ENCODE measurements around the gene DAPP1.
"Not testable (repeated sequence)": the region's sequence is repeated elsewhere in the genome, so short reads cannot be mapped to it uniquely, and the experiment has no call there.

The DAPP1 gene, protein sequence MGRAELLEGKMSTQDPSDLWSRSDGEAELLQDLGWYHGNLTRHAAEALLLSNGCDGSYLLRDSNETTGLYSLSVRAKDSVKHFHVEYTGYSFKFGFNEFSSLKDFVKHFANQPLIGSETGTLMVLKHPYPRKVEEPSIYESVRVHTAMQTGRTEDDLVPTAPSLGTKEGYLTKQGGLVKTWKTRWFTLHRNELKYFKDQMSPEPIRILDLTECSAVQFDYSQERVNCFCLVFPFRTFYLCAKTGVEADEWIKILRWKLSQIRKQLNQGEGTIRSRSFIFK

DNA sequence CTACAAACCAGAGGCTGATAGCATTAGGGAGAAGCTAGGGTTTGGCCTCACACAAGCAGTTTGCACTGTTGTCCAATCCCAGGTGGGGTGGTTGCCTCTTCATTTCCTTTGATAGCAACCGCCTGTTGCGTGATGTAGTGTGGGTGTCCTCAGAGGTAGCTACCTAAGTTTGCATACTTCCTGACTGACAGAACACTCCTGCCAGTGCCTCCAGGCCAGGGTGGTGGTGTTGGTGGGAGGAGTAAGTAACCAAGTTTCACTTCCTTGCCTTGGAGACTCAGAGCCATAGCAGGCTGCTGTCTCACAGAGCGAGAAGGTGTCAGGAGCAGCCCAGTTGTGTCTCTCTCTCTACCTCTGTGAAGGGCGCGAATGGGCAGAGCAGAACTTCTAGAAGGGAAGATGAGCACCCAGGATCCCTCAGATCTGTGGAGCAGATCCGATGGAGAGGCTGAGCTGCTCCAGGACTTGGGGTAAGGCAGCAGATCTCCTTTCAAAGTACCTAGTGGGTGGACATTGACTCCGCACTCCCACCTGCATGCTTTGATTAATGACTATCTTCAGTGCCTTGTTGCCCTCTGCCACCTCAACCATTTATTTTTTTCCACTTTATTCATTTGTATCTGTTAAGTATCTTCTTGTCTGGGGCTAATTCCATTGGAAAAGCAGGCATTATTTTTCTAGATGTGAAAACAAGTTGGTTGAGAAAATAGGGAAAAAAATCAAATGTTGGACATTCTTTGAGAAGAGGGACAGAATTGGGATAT is at the start of gene DAPP1:
Gene DAPP1, plus strand, starts transcription at position 283 of the 764 bp plus-strand sequence. Its CDS starts 87 bp downstream, at position 370.
- TF ChIP-seq, protein P1, sequence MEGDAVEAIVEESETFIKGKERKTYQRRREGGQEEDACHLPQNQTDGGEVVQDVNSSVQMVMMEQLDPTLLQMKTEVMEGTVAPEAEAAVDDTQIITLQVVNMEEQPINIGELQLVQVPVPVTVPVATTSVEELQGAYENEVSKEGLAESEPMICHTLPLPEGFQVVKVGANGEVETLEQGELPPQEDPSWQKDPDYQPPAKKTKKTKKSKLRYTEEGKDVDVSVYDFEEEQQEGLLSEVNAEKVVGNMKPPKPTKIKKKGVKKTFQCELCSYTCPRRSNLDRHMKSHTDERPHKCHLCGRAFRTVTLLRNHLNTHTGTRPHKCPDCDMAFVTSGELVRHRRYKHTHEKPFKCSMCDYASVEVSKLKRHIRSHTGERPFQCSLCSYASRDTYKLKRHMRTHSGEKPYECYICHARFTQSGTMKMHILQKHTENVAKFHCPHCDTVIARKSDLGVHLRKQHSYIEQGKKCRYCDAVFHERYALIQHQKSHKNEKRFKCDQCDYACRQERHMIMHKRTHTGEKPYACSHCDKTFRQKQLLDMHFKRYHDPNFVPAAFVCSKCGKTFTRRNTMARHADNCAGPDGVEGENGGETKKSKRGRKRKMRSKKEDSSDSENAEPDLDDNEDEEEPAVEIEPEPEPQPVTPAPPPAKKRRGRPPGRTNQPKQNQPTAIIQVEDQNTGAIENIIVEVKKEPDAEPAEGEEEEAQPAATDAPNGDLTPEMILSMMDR (IDR thresholded peaks at IDR 0.05; ENCODE audit: insufficient read depth, missing control alignments) = no peak
- FAIRE-seq (no peak), DNase-seq (ENCODE audit: insufficient read length, low spot score) (no peak)

DNA sequence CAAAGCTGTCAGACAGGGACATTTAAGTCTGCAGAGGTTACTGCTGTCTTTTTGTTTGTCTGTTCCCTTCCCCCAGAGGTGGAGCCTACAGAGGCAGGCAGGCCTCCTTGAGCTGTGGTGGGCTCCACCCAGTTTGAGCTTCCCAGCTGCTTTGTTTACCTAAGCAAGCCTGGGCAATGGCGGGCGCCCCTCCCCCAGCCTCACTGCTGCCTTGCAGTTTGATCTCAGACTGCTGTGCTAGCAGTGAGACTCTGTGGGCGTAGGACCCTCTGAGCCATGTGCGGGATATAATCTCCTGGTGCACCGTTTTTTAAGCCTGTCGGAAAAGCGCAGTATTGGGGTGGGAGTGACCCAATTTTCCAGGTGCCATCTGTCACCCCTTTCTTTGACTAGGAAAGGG is 45.8 kb upstream of the DAPP1 start:
- not testable (repeated sequence) for DNase-seq (ENCODE audit: insufficient read length, low spot score); FAIRE-seq

DNA sequence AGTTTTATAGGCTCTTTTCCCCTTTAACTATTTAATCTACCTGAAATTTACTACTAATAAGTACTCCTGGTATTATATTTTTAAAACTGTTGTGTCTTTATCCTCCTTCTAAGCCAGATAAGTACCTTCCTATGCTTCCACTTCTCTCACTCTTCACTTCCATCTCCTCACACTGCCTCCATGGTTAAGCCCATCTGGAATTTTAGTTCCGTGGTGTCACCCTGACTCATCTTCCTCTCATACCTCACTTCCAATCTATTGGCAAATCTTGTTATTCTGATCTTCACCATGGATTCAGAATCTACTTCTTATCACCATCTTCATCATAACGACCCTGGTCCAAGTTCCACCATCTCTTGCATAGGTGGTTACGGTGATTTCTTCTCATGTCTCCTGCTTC is 32.7 kb upstream of the DAPP1 start:
- TF ChIP-seq, protein P1 (IDR thresholded peaks at IDR 0.05; ENCODE audit: insufficient read depth, missing control alignments) = no peak
- FAIRE-seq (no peak), DNase-seq (ENCODE audit: insufficient read length, low spot score) (no peak)

DNA sequence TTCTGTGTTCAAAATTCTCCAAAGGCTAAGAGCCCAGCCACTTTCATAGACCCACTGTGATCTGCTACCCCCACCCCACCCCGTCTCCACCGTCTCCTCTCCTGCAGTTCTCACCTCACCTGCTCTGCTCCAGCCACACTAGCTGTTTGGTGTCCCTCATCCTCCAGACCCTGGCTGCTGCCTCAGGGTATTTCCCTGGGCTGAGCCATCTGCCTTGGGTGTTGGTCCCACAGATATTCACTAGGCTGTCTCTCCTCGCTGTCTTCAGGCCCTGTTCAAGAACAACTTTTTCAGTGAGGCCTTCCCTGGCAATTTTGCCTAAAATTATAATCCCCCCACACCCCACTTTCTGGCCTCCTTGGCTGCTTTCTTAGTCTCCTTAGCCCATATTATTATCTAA is 31.8 kb upstream of the DAPP1 start:
- FAIRE-seq = no peak

DNA sequence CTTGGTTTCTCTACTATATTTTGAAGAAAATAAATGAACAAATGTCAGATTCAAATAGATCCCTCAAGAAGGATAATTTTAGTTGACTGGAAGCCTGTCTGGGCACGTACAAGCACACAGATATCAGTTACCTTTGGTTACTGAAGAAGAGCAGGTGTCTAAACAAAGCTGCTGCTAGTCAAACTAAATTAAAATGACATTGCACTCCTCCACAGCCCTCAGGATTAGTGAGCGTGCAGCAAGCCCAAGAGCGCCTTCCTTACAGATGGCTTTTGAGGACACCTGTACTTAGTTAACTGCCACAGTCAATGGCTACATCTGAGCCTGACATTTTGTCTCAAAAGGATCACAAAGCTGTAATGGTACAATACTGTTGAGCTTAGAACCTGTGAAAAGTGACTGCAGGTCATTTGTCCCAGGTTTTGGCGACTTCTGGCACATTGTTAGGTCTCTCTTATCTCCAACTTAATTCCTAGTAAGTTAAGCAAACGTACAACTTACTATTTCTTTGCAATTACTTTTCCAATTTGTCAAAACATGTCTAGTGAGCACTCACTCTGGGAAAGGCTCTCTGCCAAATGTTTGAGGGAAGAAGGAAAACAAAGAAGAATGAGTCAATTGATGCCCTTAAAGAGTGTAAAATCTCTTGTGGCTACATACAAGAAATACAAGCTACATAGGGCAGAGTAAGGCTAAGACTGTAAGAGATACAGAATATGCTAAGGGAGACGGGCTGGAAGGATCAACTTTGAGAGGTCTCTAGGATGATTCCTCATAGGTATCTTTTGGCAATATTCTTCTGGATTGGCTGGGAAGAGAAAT is 25.6 kb upstream of the DAPP1 start:
- TF ChIP-seq, protein P1 (IDR thresholded peaks at IDR 0.05; ENCODE audit: insufficient read depth, missing control alignments) = no peak
- no peak for DNase-seq (ENCODE audit: insufficient read length, low spot score)
- FAIRE-seq = no peak

More for the DNA sequence above, 31.8 kb upstream of the DAPP1 start:
- DNase-seq (ENCODE audit: insufficient read length, low spot score) = no peak
- TF ChIP-seq, protein P1 (IDR thresholded peaks at IDR 0.05; ENCODE audit: insufficient read depth, missing control alignments) = no peak

DNA sequence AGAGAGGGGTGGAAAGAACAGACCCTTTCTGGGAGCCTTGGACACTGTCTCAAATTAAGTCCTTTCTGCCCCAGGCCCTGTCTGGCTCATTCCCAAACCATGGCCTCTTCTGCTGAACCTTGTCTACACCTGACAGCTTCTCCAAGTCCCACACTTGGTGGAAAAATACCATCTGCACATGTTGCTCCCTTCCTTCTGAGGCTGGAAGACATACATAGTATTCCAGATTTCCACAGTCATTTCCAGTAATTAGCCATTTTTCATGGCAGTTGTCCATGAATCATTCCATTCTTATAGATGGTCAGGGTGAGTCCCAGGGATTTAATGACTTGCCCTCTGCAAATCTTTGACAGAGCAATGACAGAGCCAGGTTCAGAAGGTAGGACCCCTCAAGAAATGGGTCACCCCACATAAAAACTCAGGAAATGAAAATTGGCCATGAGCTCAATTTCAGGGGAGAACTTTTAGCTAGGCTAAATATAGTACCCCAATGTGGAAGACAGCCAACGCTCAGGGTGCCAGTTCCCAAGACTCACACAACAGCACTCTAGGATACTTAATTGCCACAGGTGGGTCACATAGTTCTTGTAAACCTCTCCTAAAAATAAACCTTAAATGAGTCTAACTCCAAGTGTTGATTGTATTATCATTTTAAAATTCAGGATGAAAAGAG is 16.2 kb upstream of the DAPP1 start:
- DNase-seq (ENCODE audit: insufficient read length, low spot score) (no peak), FAIRE-seq (no peak)
- TF ChIP-seq, protein P1 (IDR thresholded peaks at IDR 0.05; ENCODE audit: insufficient read depth, missing control alignments) = no peak

Measured in D721Med (cell line).